Stimulated activated naive CD4-positive, alpha-beta T cell (primary cell): Measurements from ENCODE around the gene SOBP.
A peak's percentile ranks its signal among the peaks of the same experiment; 100 is the strongest.

ENCODE experiments used
- DNase-seq, 6 experiments: peaks; one replicate each; lab custom pipeline; 2025; lab: John Stamatoyannopoulos, UW

The SOBP gene

GRCh38 chr6:107658920-107659865, 169.3 kb downstream of the SOBP start:
- DNase-seq = no peak

- DNase-seq = no peak
Measured at GRCh38 chr6:107660839-107661238, 170.9 kb downstream of the SOBP start.

- DNase-seq = no peak
Measured at GRCh38 chr6:107661291-107661690, 171.4 kb downstream of the SOBP start.

- DNase-seq = no peak
Measured at GRCh38 chr6:107662333-107662732, 172.4 kb downstream of the SOBP start.

GRCh38 chr6:107663308-107663707, 173.4 kb downstream of the SOBP start:
- no peak for DNase-seq

- DNase-seq = no peak
Measured at GRCh38 chr6:107665382-107665781, 175.5 kb downstream of the SOBP start.

GRCh38 chr6:107666084-107666980, 176.4 kb downstream of the SOBP start:
- no peak for DNase-seq

- no peak for DNase-seq
Measured at GRCh38 chr6:107666981-107667601, 177.2 kb downstream of the SOBP start.

GRCh38 chr6:107667790-107668189, 177.9 kb downstream of the SOBP start:
- no peak for DNase-seq

- DNase-seq = no peak
Measured at GRCh38 chr6:107668743-107669474, 179.0 kb downstream of the SOBP start.

- DNase-seq = no peak
Measured at GRCh38 chr6:107670792-107671199, 180.9 kb downstream of the SOBP start.

- no peak for DNase-seq
Measured at GRCh38 chr6:107673076-107673494, 183.2 kb downstream of the SOBP start.

GRCh38 chr6:107674995-107675738, 185.2 kb downstream of the SOBP start:
- peak; percentile 77 to 91 (median 80) for DNase-seq

- no peak for DNase-seq
Measured at GRCh38 chr6:107676042-107676441, 186.1 kb downstream of the SOBP start.

- no peak for DNase-seq
Measured at GRCh38 chr6:107677399-107677798, 187.5 kb downstream of the SOBP start.

- no peak for DNase-seq
Measured at GRCh38 chr6:107679457-107679856, 189.5 kb downstream of the SOBP start.

GRCh38 chr6:107682721-107683120, 192.8 kb downstream of the SOBP start:
- DNase-seq = no peak

- no peak for DNase-seq
Measured at GRCh38 chr6:107683183-107683582, 193.3 kb downstream of the SOBP start.

- no peak for DNase-seq
Measured at GRCh38 chr6:107684996-107685395, 195.1 kb downstream of the SOBP start.

GRCh38 chr6:107689190-107689589, 199.3 kb downstream of the SOBP start:
- DNase-seq = no peak
